G401.6 (cell line): ENCODE measurements around the gene VWC2.

Experiments
- FAIRE-seq: peaks from 2 replicates; lab custom pipeline; 2012; peaks lifted over from hg19 to GRCh38; lab: Jason Lieb, UNC

Gene VWC2

GRCh38 chr7:49852619-49853462 is 79.4 kb downstream of the VWC2 start:
- FAIRE-seq = no peak

DNA sequence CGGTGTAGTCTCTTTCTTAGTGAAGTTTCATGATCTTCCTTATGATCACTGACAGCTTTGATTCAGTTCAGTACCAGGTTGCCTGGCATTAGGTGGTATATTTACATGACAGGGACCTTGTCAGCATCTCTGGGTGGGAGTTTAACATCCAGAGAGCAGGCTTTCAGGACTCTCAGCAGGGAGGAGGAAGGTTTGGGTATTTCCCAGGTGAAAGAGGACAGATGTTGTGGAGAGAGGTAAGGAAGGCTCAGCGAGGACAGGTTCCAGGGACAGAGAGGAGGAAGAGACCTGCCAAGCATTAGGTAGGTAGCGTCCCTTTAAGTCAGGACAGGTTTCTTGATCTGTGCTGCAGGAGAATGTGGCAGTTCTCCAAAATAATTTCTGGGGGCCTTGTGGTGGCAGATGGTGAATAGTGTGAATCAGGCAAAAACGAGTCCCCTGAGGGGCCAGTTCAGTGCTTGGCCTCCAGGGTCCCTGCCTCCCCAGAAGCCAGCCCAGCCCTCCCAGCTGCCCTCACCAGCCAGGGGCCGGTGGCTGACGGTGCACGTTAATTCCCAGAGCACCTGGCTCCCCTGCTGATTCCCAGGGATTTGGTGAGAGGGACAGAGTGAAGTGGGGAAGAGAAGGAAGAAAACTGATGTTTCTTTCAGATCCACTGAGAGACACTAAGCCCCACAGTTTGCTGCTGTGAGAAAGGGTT is 82.0 kb downstream of the VWC2 start:
- FAIRE-seq = no peak

GRCh38 chr7:49860293-49860692 is 86.9 kb downstream of the VWC2 start:
- FAIRE-seq = no peak

DNA sequence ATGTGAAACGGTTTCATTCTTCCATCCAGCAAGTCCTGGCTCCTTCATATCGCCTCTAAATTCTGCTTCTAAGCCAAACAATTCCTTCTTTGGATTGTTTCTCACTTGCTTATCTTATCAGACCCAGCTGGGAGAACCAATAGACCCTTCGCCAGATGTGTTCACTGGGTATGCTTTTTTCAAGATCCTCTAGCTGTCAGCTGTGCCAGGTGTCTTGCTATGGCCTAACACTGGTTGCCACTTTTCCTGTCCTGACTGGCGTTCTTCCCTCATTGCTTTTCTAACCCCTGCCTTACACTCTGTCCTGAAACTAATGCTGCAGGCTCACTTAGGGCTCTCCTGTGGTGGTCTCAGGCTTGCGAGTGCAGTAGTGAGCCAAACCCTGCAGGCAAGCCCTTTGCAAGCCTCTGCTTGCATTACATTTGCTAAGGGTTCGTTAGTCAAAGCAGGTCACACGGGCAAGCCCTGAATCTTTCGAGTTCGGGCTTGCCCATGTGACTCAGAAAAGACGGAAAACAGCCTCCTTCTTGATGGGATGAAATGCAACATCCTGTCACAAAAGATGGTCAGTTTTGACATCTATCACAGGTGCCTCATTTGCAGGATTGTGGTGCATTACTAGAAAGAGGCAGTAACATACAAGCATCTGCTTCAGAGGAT is 92.8 kb downstream of the VWC2 start:
- FAIRE-seq = no peak

DNA sequence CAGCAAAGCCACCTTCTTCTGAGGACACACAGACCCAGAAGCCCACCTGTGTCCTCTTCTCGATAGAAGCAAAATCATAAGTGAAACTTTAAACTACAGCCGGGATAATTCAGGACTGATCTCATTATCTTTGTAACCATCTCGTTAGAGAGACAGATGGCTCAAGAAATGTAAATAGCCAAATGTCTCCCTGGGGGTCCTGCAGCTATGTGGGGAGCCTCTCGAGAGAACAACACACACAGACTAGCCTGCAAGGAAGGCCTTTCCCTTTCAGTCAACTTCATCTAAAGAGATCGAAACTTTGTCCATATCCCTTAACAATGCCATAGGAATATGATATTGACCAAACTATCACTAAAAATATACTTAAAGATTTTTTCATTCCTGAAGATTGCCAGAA is 93.5 kb downstream of the VWC2 start:
- no peak for FAIRE-seq

GRCh38 chr7:49873420-49873819 is 100.0 kb downstream of the VWC2 start:
- FAIRE-seq = no peak

- no peak for FAIRE-seq
Measured at GRCh38 chr7:49875336-49875735, 101.9 kb downstream of the VWC2 start.

- no peak for FAIRE-seq
Measured at GRCh38 chr7:49876202-49876601, 102.8 kb downstream of the VWC2 start.

DNA sequence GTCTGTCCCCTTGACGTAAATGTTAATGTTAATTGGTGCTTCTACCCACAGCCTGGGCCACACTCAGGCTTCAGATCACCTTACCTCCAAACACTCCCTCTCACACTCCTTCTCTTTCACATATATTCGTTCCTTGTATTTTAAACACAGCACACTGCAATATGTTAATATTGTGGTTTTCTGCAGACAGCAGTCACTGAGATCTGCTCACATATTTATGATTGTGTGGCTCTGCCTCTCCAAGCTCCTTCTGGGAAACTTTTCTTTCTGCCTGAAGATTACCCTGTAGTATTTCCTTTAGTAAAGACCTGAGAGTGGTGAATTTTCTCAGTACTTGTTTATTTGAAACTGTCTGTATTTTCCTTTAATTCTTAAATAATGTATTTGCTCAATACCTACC is 104.7 kb downstream of the VWC2 start:
- no peak for FAIRE-seq

- FAIRE-seq = no peak
Measured at GRCh38 chr7:49878627-49879026, 105.2 kb downstream of the VWC2 start.

DNA sequence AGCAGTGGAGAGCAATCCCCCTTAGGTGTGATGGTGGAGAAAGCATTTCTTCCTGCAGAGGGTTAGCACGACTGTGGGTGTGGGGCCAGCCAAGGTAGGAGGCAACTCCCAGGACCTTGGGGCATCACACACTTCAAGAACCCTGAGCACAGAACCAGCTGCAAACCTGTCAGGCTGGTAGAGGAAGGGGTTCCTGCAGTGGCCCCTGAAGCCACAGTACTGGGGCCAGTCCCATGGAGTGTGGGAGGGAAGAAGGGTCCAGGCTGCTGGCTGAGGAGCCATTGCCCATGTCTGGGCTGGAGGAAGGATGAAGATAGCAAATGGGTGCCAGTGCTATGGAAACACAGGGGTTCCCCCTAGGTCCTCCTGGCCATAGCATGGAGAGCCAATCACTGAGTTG is 110.5 kb downstream of the VWC2 start:
- no peak for FAIRE-seq

DNA sequence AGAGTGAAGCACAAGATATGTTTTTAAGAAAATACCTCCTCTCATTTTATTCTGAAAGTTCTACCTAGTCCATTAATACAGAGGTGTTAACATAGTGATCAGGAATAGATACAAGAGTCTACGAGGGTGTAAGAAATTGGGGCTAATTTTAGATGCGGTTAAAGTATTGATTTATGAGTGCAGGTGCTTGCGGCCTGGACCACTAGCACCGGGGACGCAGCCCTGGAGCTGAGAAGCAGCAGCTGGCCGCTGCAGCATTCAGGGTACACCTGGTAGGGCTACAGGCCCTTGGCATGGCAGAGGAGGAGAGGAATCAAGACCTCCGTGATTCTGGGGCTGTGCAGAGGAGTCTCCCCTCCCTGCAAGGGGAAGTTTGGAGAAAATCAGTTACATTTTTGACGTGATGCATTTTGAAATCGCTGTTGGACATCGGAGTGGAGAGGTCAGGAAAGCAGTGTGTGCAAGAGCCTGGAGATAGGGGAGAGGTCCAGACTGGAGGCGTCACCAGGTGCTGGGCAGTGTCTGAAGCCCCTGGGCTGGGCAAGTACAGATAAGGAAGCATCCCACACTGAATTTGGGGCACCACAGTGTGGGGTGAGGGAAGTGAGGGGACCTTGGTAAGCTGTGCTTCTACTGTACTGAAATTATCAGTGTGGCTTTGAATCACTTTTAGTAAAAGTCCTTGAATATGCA is 112.3 kb downstream of the VWC2 start:
- FAIRE-seq = no peak

- FAIRE-seq = no peak
Measured at GRCh38 chr7:49892481-49892880, 119.0 kb downstream of the VWC2 start.

DNA sequence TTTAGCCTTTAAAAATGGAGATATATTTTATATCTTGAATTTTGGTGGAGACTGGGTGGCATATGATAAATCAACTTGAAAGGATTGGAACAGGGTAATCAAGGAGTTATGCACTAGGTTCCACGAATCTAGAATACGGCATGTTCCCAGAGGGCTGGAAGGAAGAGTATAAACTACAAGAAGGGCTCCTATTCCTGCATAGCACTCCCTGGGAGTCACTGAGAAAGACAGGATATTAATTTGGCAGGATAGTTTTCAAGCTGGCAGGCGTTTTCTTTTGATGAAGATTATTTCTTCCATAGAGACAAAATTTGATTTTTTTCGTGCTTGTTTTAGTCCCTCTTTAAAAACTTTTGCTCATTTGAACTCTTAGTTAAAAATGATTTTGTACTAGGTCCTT is 119.7 kb downstream of the VWC2 start:
- FAIRE-seq = no peak

- no peak for FAIRE-seq
Measured at GRCh38 chr7:49894543-49894942, 121.1 kb downstream of the VWC2 start.

DNA sequence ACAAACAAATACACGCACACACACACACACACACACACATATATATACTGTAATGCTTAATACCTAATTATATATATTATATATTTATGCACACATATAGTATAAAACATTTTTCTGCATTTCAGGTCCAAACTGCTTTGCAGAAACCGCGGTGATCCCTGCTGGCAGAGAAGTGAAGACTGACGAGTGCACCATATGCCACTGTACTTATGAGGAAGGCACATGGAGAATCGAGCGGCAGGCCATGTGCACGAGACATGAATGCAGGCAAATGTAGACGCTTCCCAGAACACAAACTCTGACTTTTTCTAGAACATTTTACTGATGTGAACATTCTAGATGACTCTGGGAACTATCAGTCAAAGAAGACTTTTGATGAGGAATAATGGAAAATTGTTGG is 138.5 kb downstream of the VWC2 start:
- no peak for FAIRE-seq

DNA sequence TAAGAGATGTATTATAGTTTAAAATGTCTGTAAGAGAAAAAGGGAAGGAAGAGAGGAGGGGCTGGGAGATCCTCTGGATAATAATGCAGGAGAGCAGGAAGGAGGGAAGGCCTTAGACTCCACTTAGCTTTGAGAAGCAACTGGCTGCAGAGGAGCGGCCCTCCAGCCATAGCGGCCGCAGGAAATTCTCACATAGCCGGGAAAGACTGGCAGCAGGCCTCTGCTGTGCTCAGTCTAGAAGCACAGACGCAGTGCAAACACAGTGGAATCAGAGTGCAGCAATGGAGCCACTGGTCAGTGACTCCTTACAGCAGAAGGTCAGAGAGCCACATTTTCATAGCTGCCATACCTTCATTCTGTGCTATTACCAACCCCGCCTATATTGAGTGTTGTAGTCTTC is 153.3 kb downstream of the VWC2 start:
- no peak for FAIRE-seq

GRCh38 chr7:49927631-49928030 is 154.2 kb downstream of the VWC2 start:
- FAIRE-seq = no peak

- FAIRE-seq = no peak
Measured at GRCh38 chr7:49928787-49929186, 155.3 kb downstream of the VWC2 start.

DNA sequence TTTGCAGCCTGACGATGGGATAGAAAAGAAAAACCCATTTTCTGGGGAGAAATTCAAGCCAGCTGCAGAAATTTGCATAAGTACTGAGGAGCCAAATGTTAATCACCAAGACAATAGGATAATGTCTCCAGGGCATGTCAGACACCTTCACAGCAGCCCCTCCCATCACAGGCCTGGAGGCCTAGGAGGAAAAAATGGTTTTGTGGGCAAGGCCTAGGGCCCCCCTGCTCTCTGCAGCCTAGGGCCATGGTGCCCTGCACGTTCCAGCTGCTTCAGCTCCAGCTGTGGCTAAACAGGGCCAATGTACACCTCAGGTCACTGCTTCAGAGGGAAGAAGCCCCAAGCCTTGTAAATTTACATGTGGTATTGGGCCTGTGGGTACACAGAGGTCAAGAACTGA is 158.2 kb downstream of the VWC2 start:
- FAIRE-seq = no peak

- no peak for FAIRE-seq
Measured at GRCh38 chr7:49937608-49938007, 164.2 kb downstream of the VWC2 start.
